ENCODE results near the gene DIP2C.
A peak's percentile ranks its signal among the peaks of the same experiment; 100 is the strongest.

DIP2C gene

GRCh38 chr10:385571-386300 is 303.7 kb downstream of the DIP2C start:
- WGBS (ENCODE audit: extremely low coverage, insufficient coverage, low lambda C conversion rate): no CpG with 5 or more reads among the region's 31 CpGs
- Histone ChIP-seq H4K5ac (ENCODE audit: low read length) (no peak overlapping the region), H3K79me1 (ENCODE audit: low read length) (no peaks in the 10 kb centered on the region), H2BK120ac (ENCODE audit: low read depth, low read length) (no peak overlapping the region), H2BK15ac (replicated peaks; ENCODE audit: low read depth) (no peak overlapping the region), H3K56ac (ENCODE audit: low read length) (no peak overlapping the region), H3K18ac (ENCODE audit: low read length) (no peak overlapping the region), H3K79me2 (ENCODE audit: control insufficient read depth, insufficient read depth, low read length) (no peaks in the 10 kb centered on the region), H3K27me3 (ENCODE audit: insufficient read depth, low read length, poor library complexity) (no peaks in the 10 kb centered on the region), H3K9ac (ENCODE audit: low read length) (no peak overlapping the region), H3K23ac (ENCODE audit: low read length) (no peak overlapping the region), H3K27ac (ENCODE audit: low read depth, low read length) (no peak overlapping the region), H2AK5ac (ENCODE audit: low read length) (no peak overlapping the region), H4K8ac (ENCODE audit: low read depth, low read length) (no peak overlapping the region), H3K4ac (ENCODE audit: low read depth, low read length) (no peak overlapping the region), H3K4me1 (ENCODE audit: control insufficient read depth, low read depth, low read length) (no peaks in the 10 kb centered on the region), H3K4me2 (ENCODE audit: low read length) (no peak overlapping the region), H3K36me3 (ENCODE audit: control insufficient read depth, insufficient read depth, low read length) (peaks cover 1% of the 10 kb centered on the region), H3K4me3 (ENCODE audit: low read length) (no peak overlapping the region), H2BK5ac (ENCODE audit: low read length) (no peak overlapping the region)
- DNase-seq: no peak

DNA sequence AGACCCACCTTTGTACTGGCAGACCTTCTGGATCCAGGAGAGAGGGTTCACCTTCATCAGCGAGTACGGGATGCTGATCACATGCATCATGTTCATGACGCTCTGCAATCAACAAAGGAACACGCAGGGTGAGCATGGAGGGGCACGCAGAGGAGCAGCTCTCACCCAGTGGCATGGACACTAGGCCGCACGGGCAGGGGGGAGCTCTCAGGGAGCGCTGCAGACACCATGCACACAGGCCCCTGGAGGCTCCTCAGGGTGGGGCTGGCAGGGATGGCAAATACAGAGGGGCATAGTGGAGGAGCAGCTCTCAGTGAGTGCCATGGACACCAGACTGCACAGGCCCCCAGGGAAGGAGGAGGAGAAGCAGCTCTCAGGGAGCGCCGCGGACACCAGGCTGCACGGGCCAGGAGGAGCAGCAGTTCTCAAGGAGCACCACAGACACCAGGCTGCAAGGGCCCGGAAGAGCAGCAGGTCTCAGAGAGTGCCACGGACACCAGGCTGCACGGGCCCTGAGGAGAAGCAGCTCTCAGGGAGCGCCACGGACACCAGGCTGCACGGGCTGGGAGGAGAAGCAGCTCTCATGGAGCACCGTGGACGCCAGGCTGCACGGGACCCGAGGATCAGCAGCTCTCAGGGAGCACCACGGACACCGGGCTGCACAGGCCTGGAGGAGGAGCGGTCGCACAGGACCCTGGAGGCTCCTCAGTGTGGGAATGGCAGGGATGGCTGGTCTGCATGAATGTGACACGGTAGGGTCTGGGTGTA is 304.7 kb downstream of the DIP2C start:
- Histone ChIP-seq H3K23ac (ENCODE audit: low read length) (no peak overlapping the region), H3K4me2 (ENCODE audit: low read length) (no peak overlapping the region), H3K4me3 (ENCODE audit: low read length) (no peak overlapping the region), H3K56ac (ENCODE audit: low read length) (no peak overlapping the region), H4K8ac (ENCODE audit: low read depth, low read length) (no peak overlapping the region), H2AK5ac (ENCODE audit: low read length) (no peak overlapping the region), H3K4me1 (ENCODE audit: control insufficient read depth, low read depth, low read length) (no peaks in the 10 kb centered on the region), H3K4ac (ENCODE audit: low read depth, low read length) (no peak overlapping the region), H3K9ac (ENCODE audit: low read length) (no peak overlapping the region), H3K36me3 (ENCODE audit: control insufficient read depth, insufficient read depth, low read length) (peaks cover 1% of the 10 kb centered on the region), H2BK5ac (ENCODE audit: low read length) (no peak overlapping the region), H3K18ac (ENCODE audit: low read length) (no peak overlapping the region), H3K79me2 (ENCODE audit: control insufficient read depth, insufficient read depth, low read length) (no peaks in the 10 kb centered on the region), H3K27ac (ENCODE audit: low read depth, low read length) (no peak overlapping the region), H2BK120ac (ENCODE audit: low read depth, low read length) (no peak overlapping the region), H2BK15ac (replicated peaks; ENCODE audit: low read depth) (no peak overlapping the region), H3K79me1 (ENCODE audit: low read length) (no peaks in the 10 kb centered on the region), H3K27me3 (ENCODE audit: insufficient read depth, low read length, poor library complexity) (no peaks in the 10 kb centered on the region), H4K5ac (ENCODE audit: low read length) (no peak overlapping the region)
- DNase-seq: no peak
- no CpG with 5 or more reads among the region's 27 CpGs for WGBS (ENCODE audit: extremely low coverage, insufficient coverage, low lambda C conversion rate)

DNA sequence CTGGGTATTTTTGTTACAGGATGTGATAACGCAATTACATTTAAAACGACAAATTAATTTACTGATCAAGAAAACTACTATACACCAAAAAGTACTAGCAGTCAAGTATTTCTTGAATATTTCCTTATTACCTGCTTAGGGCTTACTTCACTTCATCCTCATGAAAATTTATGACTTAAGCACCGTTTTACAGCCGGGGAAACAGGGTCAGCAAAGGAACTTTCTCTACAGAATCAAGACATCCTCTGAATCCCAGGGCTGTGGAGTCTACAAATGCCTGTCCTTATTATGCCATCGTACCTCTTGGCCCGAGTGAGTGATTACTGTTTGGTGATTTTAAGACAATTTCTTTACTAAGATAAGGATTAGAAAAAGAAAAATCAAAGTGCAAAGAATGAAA is 305.9 kb downstream of the DIP2C start:
- Histone ChIP-seq H3K9ac (ENCODE audit: low read length) (no peak overlapping the region), H3K79me2 (ENCODE audit: control insufficient read depth, insufficient read depth, low read length) (no peaks in the 10 kb centered on the region), H2BK120ac (ENCODE audit: low read depth, low read length) (no peak overlapping the region), H2BK15ac (replicated peaks; ENCODE audit: low read depth) (no peak overlapping the region), H3K56ac (ENCODE audit: low read length) (no peak overlapping the region), H3K79me1 (ENCODE audit: low read length) (no peaks in the 10 kb centered on the region), H3K23ac (ENCODE audit: low read length) (no peak overlapping the region), H4K8ac (ENCODE audit: low read depth, low read length) (no peak overlapping the region), H2AK5ac (ENCODE audit: low read length) (no peak overlapping the region), H2BK5ac (ENCODE audit: low read length) (no peak overlapping the region), H3K4me1 (ENCODE audit: control insufficient read depth, low read depth, low read length) (no peaks in the 10 kb centered on the region), H3K18ac (ENCODE audit: low read length) (no peak overlapping the region), H3K4me2 (ENCODE audit: low read length) (no peak overlapping the region), H3K4ac (ENCODE audit: low read depth, low read length) (no peak overlapping the region), H4K5ac (ENCODE audit: low read length) (no peak overlapping the region), H3K27me3 (ENCODE audit: insufficient read depth, low read length, poor library complexity) (no peaks in the 10 kb centered on the region), H3K36me3 (ENCODE audit: control insufficient read depth, insufficient read depth, low read length) (peaks cover 1% of the 10 kb centered on the region), H3K27ac (ENCODE audit: low read depth, low read length) (no peak overlapping the region), H3K4me3 (ENCODE audit: low read length) (no peak overlapping the region)
- no peak for DNase-seq
- WGBS (ENCODE audit: extremely low coverage, insufficient coverage, low lambda C conversion rate): no CpG with 5 or more reads among the region's 6 CpGs

DNA sequence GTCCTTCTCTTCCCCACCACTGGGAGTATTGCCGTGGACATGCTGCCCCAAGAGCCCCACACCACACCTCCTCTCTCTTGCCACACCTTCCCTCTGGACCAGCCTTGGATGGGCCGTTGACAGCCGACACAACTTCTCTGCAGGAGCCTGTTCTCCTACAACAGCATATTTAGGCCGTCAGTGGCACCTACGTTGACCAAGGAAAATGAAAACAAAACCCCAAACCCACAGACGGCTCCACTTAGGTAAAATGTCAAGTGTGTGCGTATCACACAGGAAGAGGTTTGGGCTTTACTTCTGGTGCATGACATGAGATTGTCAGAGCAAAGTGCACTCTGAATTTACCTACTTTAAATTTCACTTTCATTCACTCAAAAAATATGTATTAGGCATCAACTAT is 307.7 kb downstream of the DIP2C start:
- Histone ChIP-seq H3K27ac (ENCODE audit: low read depth, low read length) (no peak overlapping the region), H3K9ac (ENCODE audit: low read length) (no peak overlapping the region), H3K4me3 (ENCODE audit: low read length) (no peak overlapping the region), H2AK5ac (ENCODE audit: low read length) (no peak overlapping the region), H3K4me2 (ENCODE audit: low read length) (no peak overlapping the region), H2BK5ac (ENCODE audit: low read length) (no peak overlapping the region), H3K18ac (ENCODE audit: low read length) (no peak overlapping the region), H3K56ac (ENCODE audit: low read length) (no peak overlapping the region), H2BK15ac (replicated peaks; ENCODE audit: low read depth) (no peak overlapping the region), H3K27me3 (ENCODE audit: insufficient read depth, low read length, poor library complexity) (no peaks in the 10 kb centered on the region), H3K79me1 (ENCODE audit: low read length) (no peaks in the 10 kb centered on the region), H3K4ac (ENCODE audit: low read depth, low read length) (no peak overlapping the region), H3K4me1 (ENCODE audit: control insufficient read depth, low read depth, low read length) (no peaks in the 10 kb centered on the region), H3K36me3 (ENCODE audit: control insufficient read depth, insufficient read depth, low read length) (peaks cover 1% of the 10 kb centered on the region), H3K79me2 (ENCODE audit: control insufficient read depth, insufficient read depth, low read length) (no peaks in the 10 kb centered on the region), H3K23ac (ENCODE audit: low read length) (peak overlapping the region; percentile 66), H2BK120ac (ENCODE audit: low read depth, low read length) (no peak overlapping the region), H4K5ac (ENCODE audit: low read length) (no peak overlapping the region), H4K8ac (ENCODE audit: low read depth, low read length) (no peak overlapping the region)
- DNase-seq: no peak
- no CpG with 5 or more reads among the region's 7 CpGs for WGBS (ENCODE audit: extremely low coverage, insufficient coverage, low lambda C conversion rate)

GRCh38 chr10:381346-381745 is 308.1 kb downstream of the DIP2C start:
- no peak overlapping the region for H4K5ac ChIP-seq (ENCODE audit: low read length)
- no peak for DNase-seq
- H3K9ac ChIP-seq (ENCODE audit: low read length): no peak overlapping the region
- no peaks in the 10 kb centered on the region for H3K27me3 ChIP-seq (ENCODE audit: insufficient read depth, low read length, poor library complexity)
- H3K23ac ChIP-seq (ENCODE audit: low read length): no peak overlapping the region
- no peak overlapping the region for H3K4me3 ChIP-seq (ENCODE audit: low read length)
- no peak overlapping the region for H2BK5ac ChIP-seq (ENCODE audit: low read length)
- WGBS (ENCODE audit: extremely low coverage, insufficient coverage, low lambda C conversion rate): no CpG with 5 or more reads among the region's 10 CpGs
- no peaks in the 10 kb centered on the region for H3K4me1 ChIP-seq (ENCODE audit: control insufficient read depth, low read depth, low read length)
- no peak overlapping the region for H3K4ac ChIP-seq (ENCODE audit: low read depth, low read length)
- H4K8ac ChIP-seq (ENCODE audit: low read depth, low read length): no peak overlapping the region
- H2BK120ac ChIP-seq (ENCODE audit: low read depth, low read length): no peak overlapping the region
- no peaks in the 10 kb centered on the region for H3K79me1 ChIP-seq (ENCODE audit: low read length)
- H3K18ac ChIP-seq (ENCODE audit: low read length): no peak overlapping the region
- H2BK15ac ChIP-seq (replicated peaks; ENCODE audit: low read depth): no peak overlapping the region
- no peaks in the 10 kb centered on the region for H3K79me2 ChIP-seq (ENCODE audit: control insufficient read depth, insufficient read depth, low read length)
- H3K4me2 ChIP-seq (ENCODE audit: low read length): no peak overlapping the region
- H3K36me3 ChIP-seq (ENCODE audit: control insufficient read depth, insufficient read depth, low read length): peaks cover 1% of the 10 kb centered on the region
- no peak overlapping the region for H3K27ac ChIP-seq (ENCODE audit: low read depth, low read length)
- no peak overlapping the region for H3K56ac ChIP-seq (ENCODE audit: low read length)
- no peak overlapping the region for H2AK5ac ChIP-seq (ENCODE audit: low read length)
